Endothelial cell of umbilical vein (primary cell): ENCODE measurements around the gene GRWD1. TPM values are rescaled to one million over a fixed set of nuclear protein-coding genes. Genes with fewer than 3 reads are reported as not detected.

Experiments used
- BruUV-seq: library from RNA; stranded (reverse); fragments of 400-500 nt; replicated peaks from 2 replicates; lab custom pipeline; 2021; lab: Mats Ljungman, UMichigan
- CTCF ChIA-PET: fragments of 300-600, 350-600 bp; sonication (Branson Sonifier 250); formaldehyde crosslinking; loops from one replicate; lab custom pipeline; 2021; ENCODE audit warnings: antibody characterized with exemption, inconsistent platforms; lab: Charles Lee
- POLR2A ChIA-PET: fragments of 300-600, 350-600 bp; sonication (Branson Sonifier 250); formaldehyde crosslinking; loops from one replicate; lab custom pipeline; 2021; ENCODE audit warnings: antibody characterized with exemption, inconsistent platforms; lab: Charles Lee
- DNase-seq: peaks from one replicate; pipeline ENCODE4 v3.0.0-alpha.2; 2011; ENCODE audit warnings: low read depth, low spot score
- FAIRE-seq: peaks from 2 replicates; lab custom pipeline; 2011; peaks lifted over from hg19 to GRCh38; lab: Jason Lieb, UNC
- H2AFZ ChIP-seq: 2 replicates; pipeline ENCODE4 v1.6.0; 2012; ENCODE audit warnings: low read depth, low read length, control low read depth, inconsistent platforms
- H3K27ac ChIP-seq: 2 replicates; pipeline ENCODE4 v1.5.1; 2011; ENCODE audit warnings: low read depth, mild to moderate bottlenecking, control low read depth, low read length, moderate library complexity; ENCODE audit not compliant: insufficient read depth
- H3K27me3 ChIP-seq, 2 experiments: 2 replicates each; pipeline versions ENCODE4 v1.6.0 to v1.6.1; 2011; ENCODE audit warnings: low read length in 2 of 2, mixed read lengths in 1 of 2; ENCODE audit not compliant: control insufficient read depth in 2 of 2, insufficient read depth in 2 of 2
- H3K36me3 ChIP-seq, 2 experiments: 2 replicates in 1 of 2; 3 replicates in 1 of 2; pipeline ENCODE4 v1.5.1; 2011; ENCODE audit warnings: low read length in 2 of 2, mild to moderate bottlenecking in 1 of 2, moderate library complexity in 1 of 2; ENCODE audit not compliant: control insufficient read depth in 2 of 2, insufficient read depth in 2 of 2; ENCODE audit errors: extremely low read depth in 1 of 2
- H3K4me1 ChIP-seq: 3 replicates; pipeline ENCODE4 v1.5.1; 2011; ENCODE audit warnings: mild to moderate bottlenecking, low read length; ENCODE audit not compliant: control insufficient read depth, insufficient read depth; ENCODE audit errors: extremely low read depth
- H3K4me2 ChIP-seq: 2 replicates; pipeline ENCODE4 v1.6.1; 2011; ENCODE audit warnings: low read length, control low read depth, mixed read lengths; ENCODE audit not compliant: insufficient read depth
- H3K4me3 ChIP-seq, 3 experiments: fragments of 200-600 bp in 1 of 3; sonication (generic), shearing (Covaris generic) in 1 of 3; replicated peaks in 1 of 3; 2 replicates each; pipeline ENCODE4 v1.5.1; 2011 to 2016; ENCODE audit warnings: control low read depth in 3 of 3, low read length in 3 of 3, mild to moderate bottlenecking in 2 of 3, inconsistent platforms in 1 of 3, low read depth in 1 of 3, moderate library complexity in 1 of 3; ENCODE audit not compliant: insufficient read depth in 1 of 3
- H3K79me2 ChIP-seq: 2 replicates; pipeline ENCODE4 v1.6.0; 2012; ENCODE audit warnings: low read length, inconsistent platforms; ENCODE audit not compliant: control insufficient read depth, insufficient read depth
- H3K9ac ChIP-seq: replicated peaks from 2 replicates; pipeline ENCODE3; 2011; ENCODE audit warnings: low read length, control low read depth; ENCODE audit not compliant: insufficient read depth; ENCODE audit errors: extremely low read depth
- H3K9me1 ChIP-seq: replicated peaks from 3 replicates; pipeline ENCODE4 v1.6.0; 2011; ENCODE audit warnings: mild to moderate bottlenecking, low read length; ENCODE audit not compliant: control insufficient read depth, insufficient read depth; ENCODE audit errors: extremely low read depth
- H3K9me3 ChIP-seq: replicated peaks from 2 replicates; pipeline ENCODE4 v1.5.1; 2012; ENCODE audit warnings: low read length, inconsistent platforms; ENCODE audit not compliant: control insufficient read depth, insufficient read depth
- H4K20me1 ChIP-seq: replicated peaks from 2 replicates; pipeline ENCODE3; 2011; ENCODE audit warnings: mild to moderate bottlenecking, low read length; ENCODE audit not compliant: control insufficient read depth, insufficient read depth; ENCODE audit errors: extremely low read depth
- EZH2 ChIP-seq: IDR thresholded peaks from 2 replicates; pipeline ENCODE4 v1.6.1; 2012; ENCODE audit warnings: borderline replicate concordance, low read depth, mild to moderate bottlenecking, moderate library complexity, low read length, inconsistent platforms; ENCODE audit not compliant: severe bottlenecking
- FOS ChIP-seq: IDR thresholded peaks from 2 replicates; pipeline ENCODE4 v1.6.1; 2011; ENCODE audit warnings: mild to moderate bottlenecking, low read length, moderate library complexity, borderline replicate concordance; ENCODE audit not compliant: insufficient read depth
- GATA2 ChIP-seq: IDR thresholded peaks from 2 replicates; pipeline ENCODE4 v1.7.0; 2011; ENCODE audit warnings: low read depth, mild to moderate bottlenecking, moderate library complexity, mixed read lengths, low read length; ENCODE audit not compliant: insufficient read length, insufficient read depth
- JUN ChIP-seq: IDR thresholded peaks from 2 replicates; pipeline ENCODE4 v1.6.1; 2011; ENCODE audit warnings: borderline replicate concordance, low read depth; ENCODE audit not compliant: insufficient read length, insufficient read depth
- MYC ChIP-seq: IDR thresholded peaks from one replicate; pipeline ENCODE4 v1.6.1; 2011; ENCODE audit warnings: mild to moderate bottlenecking, low read depth, low read length
- POLR2A ChIP-seq: IDR thresholded peaks from 2 replicates; pipeline ENCODE4 v1.6.1; 2012; ENCODE audit warnings: low read depth, mild to moderate bottlenecking, control low read depth, low read length
- POLR2AphosphoS5 ChIP-seq: IDR thresholded peaks from 2 replicates; pipeline ENCODE4 v1.6.1; 2012; ENCODE audit warnings: low read depth, mild to moderate bottlenecking, control low read depth, low read length, moderate library complexity; ENCODE audit not compliant: insufficient read depth
- dilution Hi-C: fragments of 300-500 bp; cut with MboI; formaldehyde crosslinking; loops from one replicate; pipeline ENCODE4 v1.15.0; 2019; ENCODE audit warnings: low sequenced_read_pairs; ENCODE audit not compliant: extremely low pct_ligation_motif_present
- intact Hi-C: fragments of 100-400 bp; cut with micrococcal nuclease; formaldehyde crosslinking; loops from one replicate; pipeline ENCODE4 v1.10.0; 2022
- polyA plus RNA-seq, 4 experiments: library from polyadenylated mRNA; depleted of rRNA in 3 of 4; stranded (reverse) in 3 of 4; unstranded in 1 of 4; fragments of >200 nt; gene quantifications; 2 replicates each; pipeline versions ENCODE4 v1.2.1 to v1.2.3, GENCODE V29; 2011 to 2012; ENCODE audit warnings: missing spikeins in 1 of 4
- total RNA-seq: library from RNA; stranded (reverse); gene quantifications from 2 replicates; pipeline ENCODE4 v1.2.3, GENCODE V29; 2021
- TF ChIP-seq, protein P1 (sequence below): IDR thresholded peaks from 2 replicates; pipeline ENCODE4 v1.6.1; 2011; ENCODE audit not compliant: insufficient read depth, insufficient read length
- TF ChIP-seq, protein P2 (sequence below), 2 donors: IDR thresholded peaks; 1 replicate in 1 of 2; 2 replicates in 1 of 2; pipeline ENCODE4 v1.5.1; 2011; ENCODE audit warnings: low read length in 2 of 2, mild to moderate bottlenecking in 2 of 2, moderate library complexity in 2 of 2, control low read depth in 1 of 2, inconsistent platforms in 1 of 2, low read depth in 1 of 2; ENCODE audit not compliant: insufficient read depth in 1 of 2; ENCODE audit errors: extremely low read depth in 1 of 2

Gene GRWD1
- total and polyA plus RNA-seq, 2 donors (not counting 3 experiments of a cell fraction or from before 2014, with no cell fraction given), result 26.3 to 52.7 TPM

DNA sequence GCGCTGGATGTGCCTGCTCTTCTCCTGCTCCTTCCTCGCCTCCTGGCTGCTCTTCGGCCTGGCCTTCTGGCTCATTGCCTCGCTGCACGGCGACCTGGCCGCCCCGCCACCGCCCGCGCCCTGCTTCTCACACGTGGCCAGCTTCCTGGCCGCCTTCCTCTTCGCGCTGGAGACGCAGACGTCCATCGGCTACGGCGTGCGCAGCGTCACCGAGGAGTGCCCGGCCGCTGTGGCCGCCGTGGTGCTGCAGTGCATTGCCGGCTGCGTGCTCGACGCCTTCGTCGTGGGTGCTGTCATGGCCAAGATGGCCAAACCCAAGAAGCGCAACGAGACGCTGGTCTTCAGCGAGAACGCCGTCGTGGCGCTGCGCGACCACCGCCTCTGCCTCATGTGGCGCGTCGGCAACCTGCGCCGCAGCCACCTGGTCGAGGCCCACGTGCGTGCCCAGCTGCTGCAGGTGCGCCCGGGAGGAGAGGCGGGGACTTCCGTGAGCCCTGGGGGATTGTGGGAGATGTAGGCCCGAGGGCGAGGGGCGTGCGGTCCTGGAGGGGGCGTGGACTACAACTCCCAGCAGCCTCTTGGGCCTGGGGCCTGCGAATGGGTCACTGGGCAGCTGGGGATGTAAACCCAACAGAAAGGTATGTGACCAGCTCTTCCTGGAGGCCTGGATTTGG, 16.3 kb downstream of the GRWD1 start:
- H3K36me3 ChIP-seq, result no peaks in the 10 kb centered on the region
- H3K9me3 ChIP-seq, result no peaks in the 10 kb centered on the region
- no peak overlapping the region for H3K4me3 ChIP-seq
- no peak overlapping the region for H3K9ac ChIP-seq
- CTCF ChIA-PET, result interaction anchor here (1.0 to 1.2 kb wide), 3 partner anchors 17 to 122 kb away, joined by 3 to 5 read pairs (median 3); no protein-coding TSS in a partner anchor
- H3K4me2 ChIP-seq, result no peak overlapping the region
- TF ChIP-seq POLR2A (no peak), POLR2AphosphoS5 (no peak), MYC (no peak), FOS (no peak), JUN (no peak), EZH2 (no peak), GATA2 (no peak)
- TF ChIP-seq, protein P1, sequence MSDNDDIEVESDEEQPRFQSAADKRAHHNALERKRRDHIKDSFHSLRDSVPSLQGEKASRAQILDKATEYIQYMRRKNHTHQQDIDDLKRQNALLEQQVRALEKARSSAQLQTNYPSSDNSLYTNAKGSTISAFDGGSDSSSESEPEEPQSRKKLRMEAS, result no peak
- TF ChIP-seq, protein P2, sequence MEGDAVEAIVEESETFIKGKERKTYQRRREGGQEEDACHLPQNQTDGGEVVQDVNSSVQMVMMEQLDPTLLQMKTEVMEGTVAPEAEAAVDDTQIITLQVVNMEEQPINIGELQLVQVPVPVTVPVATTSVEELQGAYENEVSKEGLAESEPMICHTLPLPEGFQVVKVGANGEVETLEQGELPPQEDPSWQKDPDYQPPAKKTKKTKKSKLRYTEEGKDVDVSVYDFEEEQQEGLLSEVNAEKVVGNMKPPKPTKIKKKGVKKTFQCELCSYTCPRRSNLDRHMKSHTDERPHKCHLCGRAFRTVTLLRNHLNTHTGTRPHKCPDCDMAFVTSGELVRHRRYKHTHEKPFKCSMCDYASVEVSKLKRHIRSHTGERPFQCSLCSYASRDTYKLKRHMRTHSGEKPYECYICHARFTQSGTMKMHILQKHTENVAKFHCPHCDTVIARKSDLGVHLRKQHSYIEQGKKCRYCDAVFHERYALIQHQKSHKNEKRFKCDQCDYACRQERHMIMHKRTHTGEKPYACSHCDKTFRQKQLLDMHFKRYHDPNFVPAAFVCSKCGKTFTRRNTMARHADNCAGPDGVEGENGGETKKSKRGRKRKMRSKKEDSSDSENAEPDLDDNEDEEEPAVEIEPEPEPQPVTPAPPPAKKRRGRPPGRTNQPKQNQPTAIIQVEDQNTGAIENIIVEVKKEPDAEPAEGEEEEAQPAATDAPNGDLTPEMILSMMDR (IDR thresholded peaks at IDR 0.05; ENCODE audit: extremely low read depth in 1 of 2, insufficient read depth in 1 of 2, low read depth in 1 of 2, low read length in 2 of 2), result no peak
- FAIRE-seq, result no peak
- H3K4me1 ChIP-seq, result no peaks in the 10 kb centered on the region
- no TSS peak for BruUV-seq
- H2AFZ ChIP-seq, result no peak overlapping the region
- no peaks in the 10 kb centered on the region for H4K20me1 ChIP-seq
- no peak for DNase-seq
- no peaks in the 10 kb centered on the region for H3K27me3 ChIP-seq
- intact Hi-C loops (no loop called here), dilution Hi-C loops (no loop called here)
- H3K79me2 ChIP-seq, result no peaks in the 10 kb centered on the region
- POLR2A ChIA-PET, result no interaction called here
- no peak overlapping the region for H3K27ac ChIP-seq
- no peaks in the 10 kb centered on the region for H3K9me1 ChIP-seq
